Activated CD8-positive, alpha-beta memory T cell treated with anti-CD3 and anti-CD28 coated beads, Interleukin-2, amount 50 U/mL, for 1 hour (primary cell): ENCODE results near the gene TAX1BP3.
A peak's percentile ranks its signal among the peaks of the same experiment; 100 is the strongest.

Experiments
- DNase-seq: peaks from one replicate; pipeline ENCODE4 v3.0.0-alpha.2; 2020; ENCODE audit errors: extremely low read depth

The TAX1BP3 gene

DNA sequence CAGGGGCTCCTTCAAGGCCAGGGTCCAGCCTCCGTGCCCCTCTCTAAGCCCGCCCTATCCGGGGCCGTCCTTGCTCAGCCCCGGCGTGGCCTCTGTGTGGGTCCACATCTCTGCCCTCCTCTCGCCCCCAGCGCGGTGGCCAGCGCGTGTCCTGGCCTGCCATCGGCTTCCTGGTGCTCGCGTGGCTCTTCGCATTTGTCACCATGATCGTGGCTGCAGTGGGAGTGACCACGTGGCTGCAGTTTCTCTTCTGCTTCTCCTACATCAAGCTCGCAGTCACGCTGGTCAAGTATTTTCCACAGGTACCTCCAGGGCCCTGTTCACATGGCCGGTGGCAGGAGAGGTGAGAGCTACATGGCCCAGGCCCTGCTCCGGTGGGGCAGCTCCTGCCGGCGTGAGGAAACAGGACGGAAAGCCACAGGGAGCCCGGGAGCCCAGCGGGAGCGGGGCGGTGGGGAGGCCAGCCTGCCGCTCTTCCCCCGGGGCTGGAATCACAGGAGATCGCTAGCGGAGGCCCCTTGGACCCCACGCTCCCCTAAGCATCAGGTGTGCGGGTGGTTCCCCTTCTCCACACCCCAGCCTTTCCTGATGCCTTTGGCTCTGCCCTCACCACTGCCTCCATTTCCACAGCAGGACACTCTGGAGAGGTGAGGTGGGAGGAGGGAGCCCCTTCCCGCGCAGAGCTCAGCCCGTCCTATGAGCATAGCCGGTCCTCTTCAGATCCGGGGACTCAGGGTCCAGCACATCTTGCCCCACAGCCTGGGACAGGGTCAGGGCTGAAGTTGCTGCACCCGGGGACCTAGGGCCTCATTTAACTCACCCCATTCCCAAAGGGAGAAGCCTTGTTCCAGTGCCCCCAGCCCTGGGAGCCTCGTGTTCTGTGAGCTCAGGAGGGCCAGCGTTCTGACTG is 10.2 kb downstream of the TAX1BP3 start:
- DNase-seq = no peak

- DNase-seq = no peak
Measured at GRCh38 chr17:3657588-3657869, 10.8 kb downstream of the TAX1BP3 start.

DNA sequence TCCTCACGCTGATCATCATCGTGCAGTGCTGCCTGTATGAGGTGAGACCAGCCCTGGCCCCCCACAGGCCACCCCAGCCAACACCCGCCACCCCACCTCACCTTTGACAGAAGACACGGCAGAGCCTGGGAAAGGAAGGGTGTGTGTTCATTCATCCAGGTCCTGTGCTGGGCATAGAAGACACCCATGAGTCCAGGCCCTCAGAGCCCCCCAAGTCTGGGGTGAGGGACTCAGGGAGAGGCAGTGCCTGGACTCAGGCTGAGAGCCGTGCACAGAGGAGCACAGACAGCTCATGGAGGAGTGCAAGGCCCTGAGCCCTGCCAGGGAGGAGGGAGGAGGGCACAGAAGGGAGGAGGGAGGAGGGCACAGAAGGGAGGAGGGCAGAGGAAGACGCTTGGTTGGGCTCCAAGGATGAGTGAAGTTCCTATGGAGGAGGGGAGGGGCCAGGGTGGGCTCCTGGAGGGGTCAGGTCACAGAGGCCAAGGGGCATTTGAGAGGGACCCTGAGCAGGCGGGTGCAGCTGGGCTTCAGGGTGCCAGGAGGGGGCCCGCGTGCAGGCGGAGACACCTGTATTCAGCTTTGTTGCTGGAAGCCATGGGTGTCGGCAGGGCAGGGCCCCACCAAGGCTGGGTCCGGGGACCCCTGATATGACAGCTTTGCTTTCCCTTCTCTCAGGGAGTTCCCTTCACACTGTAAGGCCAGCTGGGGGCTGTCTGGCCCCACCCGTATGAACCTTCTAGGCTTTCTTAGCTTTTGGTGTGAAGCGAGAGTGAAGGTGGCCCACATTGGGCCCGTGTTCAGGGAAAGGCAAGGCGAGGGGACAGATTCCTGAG is 11.4 kb downstream of the TAX1BP3 start:
- DNase-seq = no peak

GRCh38 chr17:3656353-3656752 is 12.0 kb downstream of the TAX1BP3 start:
- no peak for DNase-seq

GRCh38 chr17:3655766-3656165 is 12.6 kb downstream of the TAX1BP3 start:
- DNase-seq = no peak

DNA sequence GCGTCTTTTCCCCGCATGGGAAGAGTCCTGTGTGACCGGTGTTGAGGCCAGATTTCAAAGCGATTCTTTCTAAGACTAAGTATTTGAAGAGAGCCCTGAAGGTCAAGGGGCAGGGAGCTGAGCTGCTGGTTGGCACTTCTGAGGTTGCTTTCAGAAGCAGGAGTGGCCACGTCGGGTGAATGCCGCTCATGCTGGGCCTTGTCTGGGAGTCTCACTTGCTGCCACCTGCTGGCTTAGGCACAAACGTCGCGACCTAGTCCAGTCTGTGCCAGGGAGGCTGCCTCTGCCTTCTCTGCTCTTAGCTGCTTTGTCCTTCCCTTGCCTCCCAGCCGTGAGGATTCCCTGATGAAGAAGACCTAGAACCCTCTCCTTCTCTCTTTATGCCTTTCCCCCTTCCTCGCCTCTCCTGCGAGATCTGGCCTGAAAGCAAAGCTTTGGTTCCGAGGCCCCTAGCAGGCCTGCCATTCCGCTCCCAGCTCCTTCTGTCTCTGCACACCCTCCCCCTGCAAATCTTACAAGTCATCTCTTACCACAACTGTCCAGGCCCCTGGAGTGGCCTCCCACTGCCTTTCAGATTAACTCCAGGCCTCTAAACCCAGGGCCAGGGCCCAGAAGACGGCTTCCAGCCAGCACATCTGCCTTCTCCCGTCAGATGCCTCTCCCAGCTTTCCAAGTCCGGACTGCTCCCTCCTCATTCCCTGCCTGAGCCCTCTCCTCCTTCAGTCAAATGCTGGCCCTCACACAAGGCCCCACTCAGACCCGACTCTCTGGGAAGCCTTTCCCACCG is 20.4 kb downstream of the TAX1BP3 start:
- no peak for DNase-seq

DNA sequence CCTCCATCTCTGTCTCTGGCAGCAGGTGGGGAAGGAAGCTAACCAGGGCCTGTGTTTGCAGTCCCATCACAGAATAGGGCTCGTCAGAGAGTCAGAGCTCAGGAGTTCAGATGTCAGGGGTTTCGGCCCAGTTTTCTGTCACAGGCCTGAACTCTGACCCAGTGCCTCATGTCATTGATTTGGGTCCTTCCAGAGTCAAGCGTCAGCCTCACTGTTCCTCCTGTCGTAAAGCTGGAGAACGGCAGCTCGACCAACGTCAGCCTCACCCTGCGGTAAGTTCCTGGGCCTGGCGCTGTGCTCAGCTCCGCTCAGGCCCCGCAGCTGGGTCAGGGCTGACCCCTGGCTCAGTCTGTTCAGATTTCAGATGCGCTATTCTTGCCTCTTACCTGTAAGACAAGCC is 21.1 kb downstream of the TAX1BP3 start:
- DNase-seq = no peak

- no peak for DNase-seq
Measured at GRCh38 chr17:3645310-3645709, 23.1 kb downstream of the TAX1BP3 start.

- no peak for DNase-seq
Measured at GRCh38 chr17:3643889-3644349, 24.5 kb downstream of the TAX1BP3 start.

DNA sequence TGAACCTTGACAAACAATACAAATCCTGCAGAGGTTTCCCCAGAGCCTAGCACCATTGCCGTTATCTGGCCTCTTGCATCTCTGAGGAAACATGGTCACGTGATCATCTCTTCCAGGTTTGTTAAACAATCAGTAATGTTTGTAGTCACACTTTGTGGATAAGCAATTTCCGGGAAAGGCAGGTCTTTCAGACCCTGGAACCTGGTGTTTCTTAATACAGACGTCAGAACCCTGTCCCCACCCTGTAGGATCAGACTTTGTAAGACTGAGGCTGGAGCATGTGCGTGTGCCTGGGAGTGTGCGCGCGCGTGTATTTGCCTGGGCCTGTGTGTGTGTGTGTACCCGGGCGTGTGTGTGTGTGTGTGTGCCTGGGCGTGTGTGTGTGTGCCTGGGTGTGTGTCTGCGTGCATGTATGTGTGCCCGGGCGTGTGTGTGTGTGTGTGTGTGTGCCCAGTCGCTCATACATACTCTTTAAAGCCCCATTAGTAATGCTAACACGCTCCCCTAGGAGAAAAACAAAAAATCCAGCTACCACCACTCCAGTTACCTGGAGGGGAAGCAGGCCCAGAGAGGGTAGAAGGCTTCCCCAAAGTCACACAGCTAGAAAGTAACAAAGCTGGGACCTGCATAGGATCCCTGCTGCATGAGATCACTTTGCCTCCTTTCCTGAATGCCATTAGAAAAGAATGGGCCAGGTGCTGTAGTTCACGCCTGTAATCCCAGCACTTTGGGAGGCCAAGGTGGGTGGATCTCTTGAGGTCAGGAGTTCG is 26.5 kb downstream of the TAX1BP3 start:
- no peak for DNase-seq

- no peak for DNase-seq
Measured at GRCh38 chr17:3641014-3641413, 27.4 kb downstream of the TAX1BP3 start.

GRCh38 chr17:3639981-3640596 is 28.3 kb downstream of the TAX1BP3 start:
- DNase-seq = no peak

- DNase-seq = no peak
Measured at GRCh38 chr17:3636908-3637373, 31.4 kb downstream of the TAX1BP3 start.

DNA sequence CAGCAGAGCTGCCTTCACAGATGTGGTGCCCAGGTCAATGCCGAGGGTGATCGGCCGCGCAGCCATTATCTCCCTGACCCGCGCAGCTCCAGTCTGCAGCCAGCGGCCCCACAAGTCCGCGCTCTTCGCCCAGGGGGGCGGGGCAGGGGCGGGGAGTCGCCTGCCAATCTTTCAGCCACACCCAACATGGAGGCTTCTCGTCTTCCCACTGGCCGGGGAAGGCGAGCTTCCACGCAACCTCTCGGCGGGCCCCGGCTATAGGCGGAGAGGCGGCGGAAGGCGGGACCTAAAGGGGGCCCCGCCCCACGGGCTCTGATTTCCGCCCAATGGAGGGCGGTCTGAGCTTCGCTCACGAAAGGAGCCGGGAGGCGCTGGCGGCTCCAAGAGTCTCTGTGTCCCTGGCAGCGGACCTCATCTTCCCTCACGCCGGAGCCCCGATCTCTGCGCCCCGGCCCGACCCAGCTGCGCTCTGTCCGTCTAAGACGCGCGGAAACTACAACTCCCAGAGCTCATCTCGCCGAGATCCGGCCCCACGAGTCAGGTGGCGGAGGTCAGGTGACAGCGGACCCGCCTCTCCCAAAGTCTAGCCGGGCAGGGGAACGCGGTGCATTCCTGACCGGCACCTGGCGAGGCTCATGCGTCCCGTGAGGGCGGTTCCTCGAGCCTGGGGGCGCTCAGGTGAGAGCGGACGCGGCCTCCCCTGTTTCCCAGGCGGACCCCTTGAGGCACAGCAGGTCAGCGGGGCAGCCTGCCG is 32.0 kb downstream of the TAX1BP3 start, which contains the start of the genes CTNS and SHPK:
CTNS (plus strand) TSS at position 607 of the 754 bp plus-strand sequence. CDS start 3,447 bp downstream, outside the sequence.
SHPK (minus strand) TSS at position 97 of the 754 bp plus-strand sequence; CDS start at position 66, 31 bp downstream.
- peak; percentile 69 for DNase-seq

GRCh38 chr17:3635474-3636153 is 32.8 kb downstream of the TAX1BP3 start:
- DNase-seq = no peak

GRCh38 chr17:3632287-3632686 is 36.1 kb downstream of the TAX1BP3 start:
- no peak for DNase-seq

- no peak for DNase-seq
Measured at GRCh38 chr17:3630781-3631180, 37.6 kb downstream of the TAX1BP3 start.

DNA sequence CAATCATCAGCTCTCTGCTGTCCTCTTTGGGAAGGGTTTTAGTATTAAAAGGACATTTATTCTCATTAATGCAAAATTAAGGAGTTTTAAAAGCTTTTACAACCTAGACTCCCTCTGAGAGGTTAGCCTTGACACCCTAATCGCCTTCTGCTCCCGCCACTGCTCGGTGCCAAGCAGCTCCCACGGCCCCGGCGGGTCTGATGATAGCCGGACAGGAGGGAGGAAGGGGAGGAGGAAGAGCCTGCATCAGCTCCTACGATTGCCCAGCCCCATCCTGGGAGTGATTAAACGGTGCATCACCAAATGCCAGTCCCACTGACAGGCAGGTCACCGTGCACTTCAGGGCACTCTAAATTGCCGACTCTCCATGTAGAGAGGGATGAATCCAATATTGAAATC is 40.6 kb downstream of the TAX1BP3 start:
- no peak for DNase-seq
